MM.1S (cell line): Measurements from ENCODE around the gene RANBP1.

ENCODE experiments used
- DNase-seq: peaks from one replicate; pipeline ENCODE4 v3.0.0-alpha.2; 2015
- H2AFZ ChIP-seq: fragments of 300-600 bp; sonication (generic); 2 replicates; pipeline ENCODE4 v1.6.0; 2016; ENCODE audit warnings: antibody characterized with exemption, low read length
- H3F3A ChIP-seq: fragments of 300-600 bp; sonication (generic); 2 replicates; pipeline ENCODE4 v1.6.1; 2016; ENCODE audit warnings: mild to moderate bottlenecking, antibody characterized with exemption, low read length, moderate library complexity, mixed read lengths; ENCODE audit not compliant: insufficient read depth
- H3K27ac ChIP-seq: fragments of 300-600 bp; sonication (generic); 2 replicates; pipeline ENCODE4 v1.5.1; 2016; ENCODE audit warnings: mild to moderate bottlenecking, low read length
- H3K27me3 ChIP-seq: fragments of 300-600 bp; sonication (generic); replicated peaks from 2 replicates; pipeline ENCODE4 v1.6.0; 2016; ENCODE audit warnings: low read length; ENCODE audit not compliant: insufficient read depth
- H3K36me3 ChIP-seq: fragments of 300-600 bp; sonication (generic); replicated peaks from 2 replicates; pipeline ENCODE4 v1.6.1; 2016; ENCODE audit warnings: mild to moderate bottlenecking, low read length, mixed read lengths; ENCODE audit not compliant: insufficient read depth
- H3K4me1 ChIP-seq: fragments of 300-600 bp; sonication (generic); 2 replicates; pipeline ENCODE4 v1.6.1; 2016; ENCODE audit warnings: low read length, mixed read lengths
- H3K4me2 ChIP-seq: fragments of 300-600 bp; sonication (generic); 2 replicates; pipeline ENCODE4 v1.6.0; 2016; ENCODE audit warnings: low read depth, low read length
- H3K4me3 ChIP-seq: fragments of 300-600 bp; sonication (generic); 2 replicates; pipeline ENCODE4 v1.5.1; 2016; ENCODE audit warnings: low read length, mixed read lengths
- H3K79me2 ChIP-seq: fragments of 300-600 bp; sonication (generic); 2 replicates; pipeline ENCODE4 v1.6.1; 2016; ENCODE audit warnings: mixed run types, low read length, mixed read lengths
- H3K9ac ChIP-seq: fragments of 300-600 bp; sonication (generic); 2 replicates; pipeline ENCODE4 v1.6.1; 2016; ENCODE audit warnings: low read length, mixed read lengths
- H3K9me2 ChIP-seq: fragments of 300-600 bp; sonication (generic); replicated peaks from 2 replicates; pipeline ENCODE4 v1.6.1; 2016; ENCODE audit warnings: mild to moderate bottlenecking, low read length, mixed read lengths; ENCODE audit not compliant: insufficient read depth
- H3K9me3 ChIP-seq: fragments of 300-600 bp; sonication (generic); replicated peaks from 2 replicates; pipeline ENCODE4 v1.6.1; 2016; ENCODE audit warnings: mild to moderate bottlenecking, low read length, mixed read lengths; ENCODE audit not compliant: insufficient read depth
- H4K20me1 ChIP-seq: fragments of 300-600 bp; sonication (generic); 2 replicates; pipeline ENCODE4 v1.6.1; 2016; ENCODE audit warnings: mild to moderate bottlenecking, low read length, moderate library complexity, mixed read lengths; ENCODE audit not compliant: insufficient read depth
- CTCF ChIP-seq: fragments of 300-600 bp; sonication (generic); IDR thresholded peaks from 2 replicates; pipeline ENCODE4 v1.5.1; 2016; ENCODE audit warnings: antibody characterized with exemption, low read length, mixed read lengths
- EZH2 ChIP-seq: fragments of 300-600 bp; sonication (generic); optimal IDR thresholded peaks from 2 replicates; pipeline ENCODE3; 2017; ENCODE audit warnings: low read depth, mild to moderate bottlenecking, antibody characterized with exemption, low read length, mixed read lengths
- EZH2phosphoT487 ChIP-seq: fragments of 300-600 bp; sonication (generic); IDR thresholded peaks from 2 replicates; pipeline ENCODE4 v1.6.1; 2018; ENCODE audit warnings: antibody characterized with exemption, low read length

Gene RANBP1

GRCh38 chr22:20140107-20140445, 24.2 kb downstream of the RANBP1 start:
- Histone ChIP-seq H3K9ac (no peak overlapping the region), H2AFZ (no peak overlapping the region), H3K4me1 (no peaks in the 10 kb centered on the region), H3K9me3 (no peaks in the 10 kb centered on the region), H3F3A (no peaks in the 10 kb centered on the region), H3K4me3 (no peak overlapping the region), H3K36me3 (no peaks in the 10 kb centered on the region), H3K27ac (no peak overlapping the region), H3K9me2 (no peaks in the 10 kb centered on the region), H3K79me2 (no peaks in the 10 kb centered on the region), H4K20me1 (no peaks in the 10 kb centered on the region), H3K27me3 (no peaks in the 10 kb centered on the region), H3K4me2 (no peak overlapping the region)
- no peak for DNase-seq
- TF ChIP-seq CTCF (no peak), EZH2 (no peak), EZH2phosphoT487 (no peak)

DNA sequence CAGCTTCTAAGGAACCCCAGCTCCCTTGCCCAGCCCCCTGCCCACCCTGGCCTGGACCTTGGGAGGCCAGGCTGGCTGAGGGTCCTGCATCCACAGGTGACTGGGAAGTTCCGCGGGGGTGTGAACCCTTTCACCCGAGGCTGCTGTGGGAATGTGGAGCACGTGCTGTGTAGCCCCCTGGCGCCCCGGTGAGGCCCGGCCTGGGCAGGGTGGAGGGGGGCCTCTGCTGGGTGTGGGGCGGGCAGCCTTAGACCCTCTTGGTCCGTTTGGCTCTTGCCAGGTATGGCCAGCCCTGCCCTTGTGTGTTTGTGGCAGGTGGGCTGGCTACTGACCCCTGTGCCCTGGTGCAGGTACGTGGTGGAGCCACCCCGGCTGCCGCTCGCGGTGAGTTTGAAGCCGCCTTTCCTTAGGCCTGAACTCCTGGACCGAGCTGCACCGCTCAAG, 24.6 kb downstream of the RANBP1 start:
- Histone ChIP-seq H3K4me3 (no peak overlapping the region), H3K36me3 (no peaks in the 10 kb centered on the region), H3K27ac (no peak overlapping the region), H3K27me3 (no peaks in the 10 kb centered on the region), H3F3A (no peaks in the 10 kb centered on the region), H3K79me2 (no peaks in the 10 kb centered on the region), H3K9ac (no peak overlapping the region), H3K9me3 (no peaks in the 10 kb centered on the region), H3K9me2 (no peaks in the 10 kb centered on the region), H3K4me2 (no peak overlapping the region), H2AFZ (no peak overlapping the region), H4K20me1 (no peaks in the 10 kb centered on the region), H3K4me1 (no peaks in the 10 kb centered on the region)
- TF ChIP-seq EZH2phosphoT487: no peak
- no peak for TF ChIP-seq CTCF
- no peak for TF ChIP-seq EZH2
- DNase-seq: no peak

DNA sequence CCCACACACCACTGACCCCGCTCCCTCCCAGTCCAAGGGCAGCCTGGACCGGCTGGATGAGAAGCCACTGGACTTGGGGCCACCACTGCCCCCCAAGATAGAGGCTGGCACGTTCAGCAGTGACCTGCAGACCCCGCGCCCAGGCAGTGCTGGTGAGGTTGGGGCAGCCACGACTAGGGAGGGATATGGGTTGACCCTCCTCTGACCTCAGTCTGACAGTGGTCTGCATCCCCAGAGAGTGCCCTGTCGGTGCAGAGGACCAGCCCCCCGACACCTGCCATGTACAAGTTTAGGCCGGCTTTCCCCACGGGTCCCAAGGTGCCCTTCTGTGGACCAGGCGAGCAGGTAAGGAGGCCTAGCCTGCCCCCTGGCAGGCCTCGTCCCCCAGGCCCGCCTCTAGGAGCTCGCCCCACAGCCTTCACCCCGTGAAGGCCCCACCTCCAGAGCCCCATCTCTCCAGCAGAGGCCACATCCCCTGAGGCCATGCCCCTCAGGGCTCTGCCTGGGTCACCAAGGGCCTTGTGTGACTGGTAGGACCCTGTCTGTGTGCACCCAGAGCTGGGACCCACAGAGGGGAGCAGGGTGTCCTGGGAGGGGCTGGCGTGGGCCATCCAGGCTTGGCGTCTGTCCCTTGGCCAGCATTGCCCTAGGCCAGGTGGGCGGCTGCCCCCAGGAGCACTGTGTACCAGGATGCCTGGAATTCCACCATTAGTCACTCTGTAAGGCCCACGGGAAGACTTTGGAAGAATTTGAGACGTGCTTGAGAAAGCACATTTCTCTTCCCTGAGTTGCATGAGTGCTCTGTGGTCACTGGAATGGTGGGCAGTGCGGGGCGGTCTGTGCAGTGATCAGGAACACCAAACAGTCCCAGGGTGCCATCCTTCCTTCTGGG, 25.5 kb downstream of the RANBP1 start:
- H3K27ac ChIP-seq: no peak overlapping the region
- H3K79me2 ChIP-seq: no peaks in the 10 kb centered on the region
- no peaks in the 10 kb centered on the region for H4K20me1 ChIP-seq
- H3K9ac ChIP-seq: no peak overlapping the region
- H3K9me2 ChIP-seq: no peaks in the 10 kb centered on the region
- DNase-seq: no peak
- no peaks in the 10 kb centered on the region for H3K36me3 ChIP-seq
- H3K4me1 ChIP-seq: no peaks in the 10 kb centered on the region
- H3K27me3 ChIP-seq: no peaks in the 10 kb centered on the region
- no peaks in the 10 kb centered on the region for H3F3A ChIP-seq
- no peak overlapping the region for H2AFZ ChIP-seq
- H3K9me3 ChIP-seq: no peaks in the 10 kb centered on the region
- H3K4me3 ChIP-seq: no peak overlapping the region
- no peak overlapping the region for H3K4me2 ChIP-seq
- TF ChIP-seq EZH2phosphoT487 (no peak), CTCF (no peak), EZH2 (no peak)
